Activated CD4-positive, alpha-beta T cell treated with anti-CD3 and anti-CD28 coated beads for 36 hours (primary cell): ENCODE measurements around the gene FLACC1. TPM values are rescaled to one million over a fixed set of nuclear protein-coding genes. Genes with fewer than 3 reads are reported as not detected.
A peak's percentile ranks its signal among the peaks of the same experiment; 100 is the strongest.
"Not testable (repeated sequence)": the region's sequence is repeated elsewhere in the genome, so short reads cannot be mapped to it uniquely, and the experiment has no call there.

Source experiments
- ATAC-seq: fragments of 200-7000 bp; cut with Tn5 transposase; one replicate; pipeline ENCODE4 v1.10.0; 2021; ENCODE audit warnings: mild to moderate bottlenecking, moderate library complexity
- CTCF ChIA-PET: fragments of 350-600 bp; sonication (Branson Sonifier 250); formaldehyde crosslinking; loops from one replicate; lab custom pipeline; 2021; ENCODE audit warnings: antibody characterized with exemption; lab: Charles Lee
- POLR2A ChIA-PET: fragments of 350-600 bp; sonication (Branson Sonifier 250); formaldehyde crosslinking; loops from one replicate; lab custom pipeline; 2021; ENCODE audit warnings: antibody characterized with exemption, inconsistent platforms; lab: Charles Lee
- DNase-seq: peaks from one replicate; pipeline ENCODE4 v3.0.0-alpha.2; 2020
- H3K27ac Mint-ChIP-seq: one replicate; pipeline ENCODE4 v1.8.0; 2021; ENCODE audit warnings: mixed read lengths
- H3K27me3 Mint-ChIP-seq: one replicate; pipeline ENCODE4 v1.8.0; 2021; ENCODE audit warnings: mixed read lengths
- H3K36me3 Mint-ChIP-seq: one replicate; pipeline ENCODE4 v1.8.0; 2021; ENCODE audit warnings: low read depth, mixed read lengths
- H3K4me1 Mint-ChIP-seq: one replicate; pipeline ENCODE4 v1.8.0; 2021; ENCODE audit warnings: mixed read lengths
- H3K4me3 Mint-ChIP-seq: one replicate; pipeline ENCODE4 v1.8.0; 2021; ENCODE audit warnings: mild to moderate bottlenecking, moderate library complexity, mixed read lengths
- H3K9me3 Mint-ChIP-seq: one replicate; pipeline ENCODE4 v1.8.0; 2021; ENCODE audit warnings: low read depth, mixed read lengths
- intact Hi-C, 2 experiments: fragments of 100-400 bp; cut with DNase I in 1 of 2; cut with micrococcal nuclease in 1 of 2; formaldehyde crosslinking; loops; one replicate each; pipeline versions ENCODE4 v1.14.2 to v1.15.1; 2022 to 2024; cut with DNase I, micrococcal nuclease
- total RNA-seq, 2 experiments: library from RNA; stranded (reverse); gene quantifications; one replicate each; pipeline ENCODE4 v1.2.3, GENCODE V29; 2021

Gene FLACC1
- total RNA-seq, 2 experiments from 2014 or later, result 0.48 to 0.72 TPM

- Mint-ChIP-seq H3K9me3 (peaks cover 9% of the 10 kb centered on the region), H3K4me1 (no peaks in the 10 kb centered on the region), H3K27me3 (no peaks in the 10 kb centered on the region), H3K36me3 (peaks cover 27% of the 10 kb centered on the region), H3K27ac (no peak overlapping the region), H3K4me3 (no peak overlapping the region)
- ChIA-PET CTCF (interaction anchor here (1.1 kb wide), 1 partner anchor 15 kb away, joined by 4 read pairs; no protein-coding TSS in a partner anchor), POLR2A (no interaction called here)
- intact Hi-C loops, result no loop called here
- ATAC-seq, result no peak
- no peak for DNase-seq
Measured at GRCh38 chr2:201313362-201313761, 43.8 kb downstream of the FLACC1 start.

- H3K4me3 Mint-ChIP-seq, result no peak overlapping the region
- ATAC-seq (no peak), DNase-seq (no peak)
- intact Hi-C loops, result no loop called here
- no peak overlapping the region for H3K27ac Mint-ChIP-seq
- POLR2A ChIA-PET, result no interaction called here
- no peaks in the 10 kb centered on the region for H3K27me3 Mint-ChIP-seq
- H3K4me1 Mint-ChIP-seq, result no peaks in the 10 kb centered on the region
- H3K9me3 Mint-ChIP-seq, result peaks cover 5% of the 10 kb centered on the region
- CTCF ChIA-PET, result interaction anchor here (0.6 kb wide), 1 partner anchor 165 kb away, joined by 3 read pairs; no protein-coding TSS in a partner anchor
- H3K36me3 Mint-ChIP-seq, result peaks cover 33% of the 10 kb centered on the region
Measured at GRCh38 chr2:201308914-201309313, 48.2 kb downstream of the FLACC1 start.

- H3K36me3 Mint-ChIP-seq, result peaks cover 38% of the 10 kb centered on the region
Measured at GRCh38 chr2:201307876-201308275, 49.3 kb downstream of the FLACC1 start.

GRCh38 chr2:201299929-201300328 lies 57.2 kb downstream of the FLACC1 start:
- CTCF ChIA-PET, result interaction anchor here (0.9 to 2.1 kb wide), 2 partner anchors 34 to 67 kb away, joined by 4 to 7 read pairs; no protein-coding TSS in a partner anchor
- H3K36me3 Mint-ChIP-seq, result peaks cover 51% of the 10 kb centered on the region
- intact Hi-C loops, result not testable (repeated sequence)

More at GRCh38 chr2:201307876-201308275, 49.3 kb downstream of the FLACC1 start:
- POLR2A ChIA-PET, result no interaction called here
- no peaks in the 10 kb centered on the region for H3K4me1 Mint-ChIP-seq
- CTCF ChIA-PET, result interaction anchor here (0.9 to 1.3 kb wide), 2 partner anchors 9 to 15 kb away, joined by 3 to 4 read pairs; no protein-coding TSS in a partner anchor
- peaks cover 5% of the 10 kb centered on the region for H3K9me3 Mint-ChIP-seq
- no peak overlapping the region for H3K27ac Mint-ChIP-seq
- ATAC-seq (no peak), DNase-seq (no peak)
- H3K27me3 Mint-ChIP-seq, result no peaks in the 10 kb centered on the region
- H3K4me3 Mint-ChIP-seq, result no peak overlapping the region
- intact Hi-C loops, result no loop called here

GRCh38 chr2:201298462-201299052 lies 58.6 kb downstream of the FLACC1 start:
- Mint-ChIP-seq H3K27ac (no peak overlapping the region), H3K4me3 (no peak overlapping the region), H3K4me1 (peaks cover 9% of the 10 kb centered on the region), H3K27me3 (no peaks in the 10 kb centered on the region), H3K36me3 (peaks cover 43% of the 10 kb centered on the region), H3K9me3 (peaks cover 31% of the 10 kb centered on the region)
- intact Hi-C loops, result no loop called here
- POLR2A ChIA-PET, result no interaction called here
- ATAC-seq (no peak), DNase-seq (no peak)
- CTCF ChIA-PET, result interaction anchor here (0.7 to 2.1 kb wide), 8 partner anchors 9 to 78 kb away, joined by 3 to 7 read pairs (median 4); partner anchors contain the start of gene FLACC1

More at GRCh38 chr2:201299929-201300328, 57.2 kb downstream of the FLACC1 start:
- DNase-seq, ATAC-seq, H3K27me3 Mint-ChIP-seq, H3K4me3 Mint-ChIP-seq, H3K27ac Mint-ChIP-seq, H3K4me1 Mint-ChIP-seq: not testable (repeated sequence)
- H3K9me3 Mint-ChIP-seq, result peaks cover 27% of the 10 kb centered on the region
- POLR2A ChIA-PET, result interaction anchor here (0.6 kb wide), 1 partner anchor 1987 kb away, joined by 3 read pairs; no protein-coding TSS in a partner anchor

GRCh38 chr2:201290457-201291148 lies 66.5 kb downstream of the FLACC1 start:
- DNase-seq, CTCF ChIA-PET, H3K27ac Mint-ChIP-seq, H3K4me1 Mint-ChIP-seq, POLR2A ChIA-PET, H3K4me3 Mint-ChIP-seq, ATAC-seq, intact Hi-C loops, H3K27me3 Mint-ChIP-seq: not testable (repeated sequence)
- H3K36me3 Mint-ChIP-seq, result peaks cover 67% of the 10 kb centered on the region
- H3K9me3 Mint-ChIP-seq, result peaks cover 27% of the 10 kb centered on the region

- Mint-ChIP-seq H3K4me1 (peaks cover 11% of the 10 kb centered on the region), H3K36me3 (peaks cover 58% of the 10 kb centered on the region), H3K27ac (no peak overlapping the region), H3K9me3 (no peaks in the 10 kb centered on the region), H3K27me3 (no peaks in the 10 kb centered on the region), H3K4me3 (no peak overlapping the region)
- ChIA-PET CTCF (interaction anchor here (0.8 kb wide), 1 partner anchor 141 kb away, joined by 3 read pairs; no protein-coding TSS in a partner anchor), POLR2A (no interaction called here)
- DNase-seq (no peak), ATAC-seq (no peak)
- intact Hi-C loops, result no loop called here
Measured at GRCh38 chr2:201285499-201285898, 71.6 kb downstream of the FLACC1 start.

GRCh38 chr2:201280191-201281040 lies 76.7 kb downstream of the FLACC1 start:
- ChIA-PET CTCF (interaction anchor here (0.6 to 5.1 kb wide), 8 partner anchors 9 to 476 kb away, joined by 3 to 32 read pairs (median 4); no protein-coding TSS in a partner anchor), POLR2A (interaction anchor here (0.6 to 1.0 kb wide), 2 partner anchors 9 to 11 kb away, joined by 3 to 8 read pairs; no protein-coding TSS in a partner anchor)
- Mint-ChIP-seq H3K4me3 (no peak overlapping the region), H3K27ac (peak overlapping the region; percentile 81), H3K4me1 (peaks cover 28% of the 10 kb centered on the region), H3K36me3 (peaks cover 49% of the 10 kb centered on the region), H3K9me3 (no peaks in the 10 kb centered on the region), H3K27me3 (no peaks in the 10 kb centered on the region)
- DNase-seq (no peak), ATAC-seq (no peak)
- intact Hi-C loops, result no loop called here

- Mint-ChIP-seq H3K27ac (peak overlapping the region; percentile 86), H3K27me3 (no peaks in the 10 kb centered on the region), H3K4me1 (peaks cover 28% of the 10 kb centered on the region), H3K9me3 (no peaks in the 10 kb centered on the region), H3K4me3 (no peak overlapping the region), H3K36me3 (peaks cover 50% of the 10 kb centered on the region)
- POLR2A ChIA-PET, result interaction anchor here (0.6 to 1.2 kb wide), 4 partner anchors 32 to 1735 kb away, joined by 3 to 7 read pairs (median 4); no protein-coding TSS in a partner anchor
- CTCF ChIA-PET, result interaction anchor here (0.6 to 5.1 kb wide), 7 partner anchors 9 to 276 kb away, joined by 3 to 32 read pairs (median 5); no protein-coding TSS in a partner anchor
- DNase-seq (peak; percentile 48), ATAC-seq (peak; percentile 93)
- intact Hi-C loops, result loop anchor here (1.0 kb wide), 2 partner anchors 9 to 79 kb away; no protein-coding TSS in a partner anchor
Measured at GRCh38 chr2:201279079-201279478, 78.1 kb downstream of the FLACC1 start.

GRCh38 chr2:201276511-201276910 lies 80.6 kb downstream of the FLACC1 start:
- Mint-ChIP-seq H3K9me3 (no peaks in the 10 kb centered on the region), H3K4me3 (no peak overlapping the region), H3K4me1 (peaks cover 51% of the 10 kb centered on the region), H3K36me3 (peaks cover 69% of the 10 kb centered on the region), H3K27me3 (no peaks in the 10 kb centered on the region), H3K27ac (no peak overlapping the region)
- POLR2A ChIA-PET, result no interaction called here
- CTCF ChIA-PET, result interaction anchor here (1.1 to 5.1 kb wide), 2 partner anchors 10 to 43 kb away, joined by 3 to 32 read pairs; no protein-coding TSS in a partner anchor
- no peak for ATAC-seq
- intact Hi-C loops, result no loop called here
- DNase-seq, result no peak
